GM12873 (cell line): ENCODE results near the gene PER1.

ENCODE experiments used
- CTCF ChIP-seq: IDR thresholded peaks from 2 replicates; pipeline ENCODE4 v1.5.1; 2012; ENCODE audit warnings: low read depth, mild to moderate bottlenecking, moderate library complexity, low read length, control low read depth; ENCODE audit not compliant: insufficient read depth; ENCODE audit errors: missing control alignments

Gene PER1

GRCh38 chr17:8187517-8188262 lies 35.5 kb upstream of the PER1 start:
- no peak for TF ChIP-seq CTCF

GRCh38 chr17:8186787-8187516 lies 34.7 kb upstream of the PER1 start:
- no peak for TF ChIP-seq CTCF

GRCh38 chr17:8186446-8186786 lies 34.2 kb upstream of the PER1 start:
- TF ChIP-seq CTCF: peak; percentile 38

DNA sequence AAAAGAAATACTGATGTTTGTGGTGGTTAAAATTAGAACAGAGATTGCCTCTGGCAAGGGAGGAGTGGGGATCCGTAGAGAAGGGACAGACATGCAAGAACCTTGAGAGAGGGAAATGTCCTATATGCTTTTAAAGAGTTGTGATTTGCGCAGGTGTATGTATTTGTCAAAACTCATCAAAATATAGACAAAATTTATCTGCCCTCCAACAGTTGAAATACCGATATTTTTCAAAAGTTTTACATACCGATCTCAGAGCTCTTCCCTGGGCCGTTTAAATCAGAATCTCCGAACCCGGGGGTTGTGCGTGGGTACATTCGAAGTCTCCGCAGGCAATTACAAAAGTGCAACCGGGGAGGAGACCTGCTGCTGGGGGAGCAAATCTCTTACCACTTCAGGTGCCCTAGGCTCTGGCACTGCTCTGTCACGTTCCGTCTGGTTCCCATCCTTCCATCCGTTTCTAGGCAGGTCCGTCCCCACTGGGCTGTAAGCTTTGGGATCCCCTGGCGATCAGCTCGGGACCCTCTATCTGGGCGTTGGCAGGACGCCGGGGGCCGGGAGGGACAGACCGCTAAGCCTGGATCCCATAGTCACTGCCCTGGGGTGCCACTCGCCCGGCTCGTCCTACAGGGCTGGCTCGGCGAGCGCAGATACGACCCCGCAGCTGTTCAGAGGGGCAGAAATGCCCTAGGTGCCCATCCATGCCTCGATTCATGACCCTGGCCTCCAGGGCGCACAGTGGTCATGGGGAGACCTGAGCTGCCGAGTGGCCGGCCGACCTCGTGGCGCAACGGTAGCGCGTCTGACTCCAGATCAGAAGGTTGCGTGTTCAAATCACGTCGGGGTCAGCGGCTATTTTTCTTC lies 33.6 kb upstream of the PER1 start:
- TF ChIP-seq CTCF: no peak

- TF ChIP-seq CTCF: no peak
Measured at GRCh38 chr17:8176998-8177731, 25.0 kb upstream of the PER1 start.

- no peak for TF ChIP-seq CTCF
Measured at GRCh38 chr17:8176197-8176940, 24.2 kb upstream of the PER1 start, which contains the start of gene TMEM107. Gene TMEM107 (minus strand): TSS chr17:8176380. CDS start chr17:8176286, 94 bp downstream.
